CD4-positive, CD25-positive, alpha-beta regulatory T cell (primary cell): ENCODE results near the gene ABCC6. TPM values are rescaled to one million over a fixed set of nuclear protein-coding genes. Genes with fewer than 3 reads are reported as not detected.

Experiments used
- ATAC-seq, 2 donors: fragments of 150-1000 bp; cut with Tn5 transposase; one replicate each; pipeline ENCODE4 v1.10.0; 2021; ENCODE audit warnings: low read depth in 2 of 2, moderate number of reproducible peaks in 2 of 2, moderate library complexity in 1 of 2
- DNase-seq, 3 donors: peaks; one replicate each; pipeline versions ENCODE4 v3.0.0 to v3.0.0-alpha.2; 2012 to 2022; ENCODE audit warnings: mixed read lengths in 1 of 3
- H3K27ac ChIP-seq: one replicate; pipeline ENCODE4 v1.7.0; 2013; ENCODE audit warnings: mild to moderate bottlenecking, low read length; ENCODE audit not compliant: insufficient read depth, poor library complexity, severe bottlenecking
- H3K27me3 ChIP-seq: one replicate; pipeline ENCODE4 v1.7.0; 2013; ENCODE audit warnings: low read length; ENCODE audit not compliant: control insufficient read depth, insufficient read depth
- H3K36me3 ChIP-seq: one replicate; pipeline ENCODE4 v1.7.0; 2013; ENCODE audit warnings: mild to moderate bottlenecking, low read length, moderate library complexity; ENCODE audit not compliant: control insufficient read depth, insufficient read depth
- H3K4me1 ChIP-seq: 2 replicates; pipeline ENCODE4 v1.7.0; 2013; ENCODE audit warnings: mild to moderate bottlenecking, low read length; ENCODE audit not compliant: insufficient read depth, control insufficient read depth, poor library complexity, severe bottlenecking
- H3K4me3 ChIP-seq: one replicate; pipeline ENCODE4 v1.7.0; 2013; ENCODE audit warnings: low read depth, mild to moderate bottlenecking, low read length, moderate library complexity
- H3K9me3 ChIP-seq, 2 experiments: 1 replicate in 1 of 2; 2 replicates in 1 of 2; pipeline ENCODE4 v1.7.0; 2013; ENCODE audit warnings: low read length in 2 of 2, mild to moderate bottlenecking in 1 of 2, moderate library complexity in 1 of 2; ENCODE audit not compliant: control insufficient read depth in 2 of 2
- H3K27ac Mint-ChIP-seq, 3 donors: one replicate each; pipeline ENCODE4 v1.8.0; 2020 to 2022; ENCODE audit warnings: mild to moderate bottlenecking in 3 of 3, mixed read lengths in 3 of 3, moderate library complexity in 2 of 3
- H3K27me3 Mint-ChIP-seq: one replicate; pipeline ENCODE4 v1.8.0; 2022; ENCODE audit warnings: mild to moderate bottlenecking, mixed read lengths
- H3K36me3 Mint-ChIP-seq: one replicate; pipeline ENCODE4 v1.8.0; 2020; ENCODE audit warnings: mixed read lengths
- H3K4me1 Mint-ChIP-seq, 4 donors: one replicate each; pipeline ENCODE4 v1.8.0; 2020 to 2022; ENCODE audit warnings: mixed read lengths in 4 of 4, mild to moderate bottlenecking in 1 of 4
- H3K4me3 Mint-ChIP-seq, 4 donors: one replicate each; pipeline ENCODE4 v1.8.0; 2020 to 2022; ENCODE audit warnings: mild to moderate bottlenecking in 4 of 4, mixed read lengths in 4 of 4, moderate library complexity in 3 of 4
- H3K9me3 Mint-ChIP-seq, 7 donors: one replicate each; pipeline ENCODE4 v1.8.0; 2020 to 2022; ENCODE audit warnings: mixed read lengths in 7 of 7, mild to moderate bottlenecking in 3 of 7, moderate library complexity in 2 of 7
- polyA plus RNA-seq, 4 donors: library from polyadenylated mRNA; unstranded; fragments of 300-500 nt; fragmentation: Illumina TruSeq; gene quantifications; one replicate each; pipeline ENCODE4 v1.2.3, GENCODE V29; 2021
- total RNA-seq: library from RNA; stranded (reverse); gene quantifications from one replicate; pipeline ENCODE4 v1.2.3, GENCODE V29; 2022

ABCC6 gene
- total and polyA plus RNA-seq, 5 donors from 2014 or later = 0.09 to 0.25 (median 0.13) TPM; not detected in 1

DNA sequence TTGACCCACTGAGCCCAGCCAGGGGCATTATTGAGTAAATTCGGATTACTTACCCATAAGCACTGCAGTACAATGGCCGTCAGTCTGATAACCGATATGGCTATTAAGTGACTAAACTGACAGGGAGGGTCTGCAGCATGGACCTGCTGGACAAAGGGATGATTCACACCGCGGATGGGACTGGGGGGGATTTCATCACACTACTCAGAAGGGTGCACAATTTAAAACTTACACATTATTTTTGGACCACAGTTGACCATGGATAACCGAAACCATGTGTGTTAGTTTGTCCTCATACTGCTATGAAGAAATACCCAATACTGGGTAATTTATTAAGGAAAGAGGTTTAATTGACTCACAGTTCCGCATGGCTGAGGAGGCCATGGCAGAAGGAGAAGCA, 106.5 kb downstream of the ABCC6 start:
- no peak for DNase-seq
- Histone ChIP-seq H3K4me1 (no peaks in the 10 kb centered on the region), H3K4me3 (no peak overlapping the region), H3K9me3 (peaks cover 7 to 21% of the 10 kb centered on the region in 2 experiments), H3K27me3 (no peaks in the 10 kb centered on the region), H3K36me3 (peaks cover 85% of the 10 kb centered on the region), H3K27ac (no peak overlapping the region)
- Mint-ChIP-seq H3K9me3 (peaks cover 0 to 18% (median 3%) of the 10 kb centered on the region in 7 donors), H3K4me3 (no peak overlapping the region), H3K36me3 (peaks cover 78% of the 10 kb centered on the region), H3K27ac (no peak overlapping the region), H3K27me3 (no peaks in the 10 kb centered on the region), H3K4me1 (peaks cover 0 to 4% (median 2%) of the 10 kb centered on the region in 4 donors)
- ATAC-seq = no peak

DNA sequence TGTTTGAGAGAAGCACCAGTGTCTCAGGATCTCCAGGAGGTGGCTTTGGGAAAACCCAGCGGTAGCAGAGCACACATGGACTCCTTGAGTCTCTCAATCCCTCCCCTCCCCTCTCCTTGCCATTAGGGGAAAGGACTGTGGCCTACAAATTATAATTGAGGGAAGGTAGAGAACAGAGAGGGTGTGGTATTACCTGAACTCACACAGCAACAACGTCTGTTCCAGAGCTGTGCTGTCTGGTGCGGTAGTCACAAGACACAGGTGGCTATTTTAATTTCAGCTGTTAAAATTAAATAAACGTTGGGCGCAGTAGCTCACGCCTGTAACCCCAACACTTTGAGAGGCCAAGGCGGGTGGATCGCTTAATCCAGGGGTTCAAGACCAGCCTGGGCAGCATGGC, 110.2 kb downstream of the ABCC6 start:
- H3K36me3 ChIP-seq = peaks cover 88% of the 10 kb centered on the region
- no peak overlapping the region for H3K27ac Mint-ChIP-seq
- H3K27me3 Mint-ChIP-seq = no peaks in the 10 kb centered on the region
- peaks cover 0 to 13% (median 0%) of the 10 kb centered on the region in 7 donors for H3K9me3 Mint-ChIP-seq
- no peak for ATAC-seq
- no peak overlapping the region for H3K4me3 Mint-ChIP-seq
- H3K9me3 ChIP-seq = peaks cover 7 to 15% of the 10 kb centered on the region in 2 experiments
- no peaks in the 10 kb centered on the region for H3K4me1 ChIP-seq
- H3K27ac ChIP-seq = no peak overlapping the region
- DNase-seq = no peak
- H3K36me3 Mint-ChIP-seq = peaks cover 73% of the 10 kb centered on the region
- no peaks in the 10 kb centered on the region for H3K4me1 Mint-ChIP-seq
- no peak overlapping the region for H3K4me3 ChIP-seq
- no peaks in the 10 kb centered on the region for H3K27me3 ChIP-seq

DNA sequence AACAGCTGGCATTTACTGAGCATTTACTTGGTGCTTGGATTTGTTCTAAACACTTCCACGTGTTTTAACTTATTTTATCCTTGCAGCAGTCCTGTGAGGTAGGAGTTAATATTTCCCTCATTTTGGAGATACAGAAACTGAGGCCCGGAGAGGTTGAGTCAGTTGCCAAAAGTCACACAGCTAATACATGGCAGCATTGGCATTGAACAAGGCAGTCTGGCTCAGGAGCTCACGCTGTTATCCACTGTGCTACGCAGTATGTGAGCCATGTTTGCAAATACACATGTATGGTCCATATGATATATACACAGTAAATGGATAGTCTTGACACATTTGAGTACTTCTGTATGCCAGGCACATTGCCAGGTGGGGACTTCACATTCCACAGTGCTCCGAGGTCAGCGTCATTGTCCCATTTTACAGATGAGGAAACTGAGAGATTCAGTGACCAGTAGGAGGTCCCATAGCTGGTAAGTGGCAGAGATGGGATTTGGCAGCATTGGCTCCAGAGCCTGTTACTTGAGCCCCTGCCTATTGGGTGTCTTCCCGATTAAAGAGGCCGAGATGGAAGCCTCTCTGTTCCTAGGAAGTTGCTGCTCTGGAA, 110.7 kb downstream of the ABCC6 start:
- Mint-ChIP-seq H3K4me3 (no peak overlapping the region), H3K27ac (no peak overlapping the region), H3K36me3 (peaks cover 72% of the 10 kb centered on the region), H3K9me3 (peaks cover 0 to 8% (median 0%) of the 10 kb centered on the region in 7 donors), H3K27me3 (no peaks in the 10 kb centered on the region), H3K4me1 (no peaks in the 10 kb centered on the region)
- Histone ChIP-seq H3K27me3 (no peaks in the 10 kb centered on the region), H3K9me3 (peaks cover 4 to 10% of the 10 kb centered on the region in 2 experiments), H3K4me1 (no peaks in the 10 kb centered on the region), H3K27ac (no peak overlapping the region), H3K4me3 (no peak overlapping the region), H3K36me3 (peaks cover 87% of the 10 kb centered on the region)
- DNase-seq (no peak), ATAC-seq (no peak)

DNA sequence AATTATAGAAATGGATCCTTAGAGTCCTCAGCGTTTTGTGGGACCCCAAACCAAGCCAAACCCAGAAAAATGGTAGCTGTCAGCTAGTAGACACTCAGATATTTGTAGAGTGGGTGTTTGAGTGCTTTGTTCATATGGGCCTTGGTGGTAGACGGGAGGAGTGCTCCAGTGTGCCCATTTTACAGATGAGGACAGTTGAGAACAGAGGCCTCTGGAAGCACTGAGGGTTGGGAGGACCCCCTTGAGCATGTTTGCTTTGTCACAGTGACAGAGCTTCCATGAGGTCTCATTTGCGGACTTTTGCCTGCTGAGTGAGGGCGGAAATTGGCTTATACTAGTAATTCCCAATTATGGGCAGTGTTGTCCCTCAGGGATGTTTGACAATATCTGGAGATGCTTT, 111.7 kb downstream of the ABCC6 start:
- no peaks in the 10 kb centered on the region for H3K4me1 ChIP-seq
- Mint-ChIP-seq H3K27ac (no peak overlapping the region), H3K4me3 (no peak overlapping the region), H3K27me3 (no peaks in the 10 kb centered on the region), H3K9me3 (no peaks in the 10 kb centered on the region), H3K36me3 (peaks cover 68% of the 10 kb centered on the region), H3K4me1 (no peaks in the 10 kb centered on the region)
- H3K36me3 ChIP-seq = peaks cover 86% of the 10 kb centered on the region
- H3K27ac ChIP-seq = no peak overlapping the region
- no peaks in the 10 kb centered on the region for H3K27me3 ChIP-seq
- H3K9me3 ChIP-seq = peaks cover 0 to 1% of the 10 kb centered on the region in 2 experiments
- no peak overlapping the region for H3K4me3 ChIP-seq
- DNase-seq (no peak), ATAC-seq (no peak)

DNA sequence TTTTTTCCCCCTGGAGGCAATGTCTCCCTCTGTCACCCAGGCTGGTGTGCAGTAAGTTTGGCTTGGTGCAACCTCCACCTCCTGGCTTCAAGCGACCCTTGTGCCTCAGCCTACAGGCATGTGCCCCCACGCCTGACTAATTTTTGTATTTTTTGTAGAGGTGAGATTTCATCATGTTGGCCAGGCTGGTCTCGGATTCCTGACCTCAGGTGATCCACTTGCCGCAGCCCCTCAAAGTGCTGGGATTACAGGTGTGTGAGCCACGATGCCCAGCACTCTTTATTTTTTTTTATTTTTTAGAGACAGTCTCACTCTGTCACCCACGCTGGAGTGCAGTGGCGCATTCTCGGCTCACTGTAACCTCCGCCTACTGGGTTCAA, 113.2 kb downstream of the ABCC6 start:
- ATAC-seq = no peak
- H3K27me3 Mint-ChIP-seq = no peaks in the 10 kb centered on the region
- no peaks in the 10 kb centered on the region for H3K9me3 ChIP-seq
- H3K27ac Mint-ChIP-seq = no peak overlapping the region
- no peak overlapping the region for H3K4me3 Mint-ChIP-seq
- peaks cover 69% of the 10 kb centered on the region for H3K36me3 Mint-ChIP-seq
- no peaks in the 10 kb centered on the region for H3K9me3 Mint-ChIP-seq
- H3K4me1 Mint-ChIP-seq = peaks cover 0 to 3% (median 0%) of the 10 kb centered on the region in 4 donors
- H3K36me3 ChIP-seq = peaks cover 82% of the 10 kb centered on the region
- H3K4me3 ChIP-seq = no peak overlapping the region
- no peaks in the 10 kb centered on the region for H3K4me1 ChIP-seq
- H3K27ac ChIP-seq = no peak overlapping the region
- no peaks in the 10 kb centered on the region for H3K27me3 ChIP-seq
- DNase-seq = no peak

DNA sequence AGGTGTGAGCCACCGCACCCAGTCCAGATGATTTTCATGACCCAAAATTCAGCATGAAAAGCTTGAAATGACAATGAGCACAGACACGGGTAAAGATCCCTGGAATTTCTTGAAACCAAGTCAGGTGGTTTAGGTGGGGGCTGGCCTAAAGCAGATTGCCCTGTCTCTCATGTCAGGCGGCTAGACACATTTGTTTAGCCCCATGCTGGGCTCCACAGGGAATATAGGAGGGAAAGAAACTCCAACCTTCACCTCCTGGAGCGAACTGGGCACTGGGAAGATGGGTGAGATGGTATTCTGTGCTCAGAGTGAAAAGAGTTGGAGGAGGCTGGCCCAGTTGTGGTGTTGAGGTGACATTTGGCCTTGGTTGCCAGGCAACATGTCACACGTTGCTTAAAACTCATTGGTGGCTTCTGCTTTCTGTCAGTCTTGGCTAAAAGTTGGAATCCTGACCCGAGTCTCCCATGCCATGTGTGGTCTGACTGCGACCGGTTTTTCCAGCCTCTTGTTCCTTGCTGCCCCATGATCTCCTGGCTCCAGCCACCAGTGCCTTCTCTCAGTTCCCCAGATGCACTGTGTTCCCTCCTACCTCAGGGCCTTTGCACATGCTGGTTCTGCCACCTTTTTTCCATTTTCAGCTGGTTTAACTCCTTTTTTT, 113.7 kb downstream of the ABCC6 start:
- Histone ChIP-seq H3K27ac (no peak overlapping the region), H3K9me3 (no peaks in the 10 kb centered on the region), H3K4me1 (no peaks in the 10 kb centered on the region), H3K27me3 (no peaks in the 10 kb centered on the region), H3K36me3 (peaks cover 78% of the 10 kb centered on the region), H3K4me3 (no peak overlapping the region)
- Mint-ChIP-seq H3K27ac (peak overlapping the region in 1 of 3 donors; percentile 31), H3K4me3 (no peak overlapping the region), H3K27me3 (no peaks in the 10 kb centered on the region), H3K36me3 (peaks cover 64% of the 10 kb centered on the region), H3K9me3 (no peaks in the 10 kb centered on the region), H3K4me1 (peaks cover 0 to 3% (median 0%) of the 10 kb centered on the region in 4 donors)
- DNase-seq = no peak
- ATAC-seq = no peak

DNA sequence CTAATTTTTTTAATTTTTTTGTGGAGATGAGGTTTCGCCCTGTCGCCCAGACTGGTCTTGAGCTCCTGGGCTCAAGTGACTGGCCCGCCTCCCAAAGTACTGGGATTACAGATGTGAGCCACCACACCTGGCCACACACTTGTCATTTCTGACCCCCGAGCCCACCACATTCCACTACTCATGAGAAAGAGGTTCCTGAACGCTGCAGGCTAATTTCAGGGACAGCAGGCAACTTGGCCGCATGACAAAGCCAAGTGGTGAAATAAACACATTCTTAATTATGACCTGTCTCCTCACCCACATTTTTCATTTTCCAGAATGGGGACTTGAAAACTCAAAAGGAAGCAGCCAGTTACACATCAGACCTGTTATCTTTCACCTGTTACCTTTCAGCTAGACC, 114.5 kb downstream of the ABCC6 start:
- Mint-ChIP-seq H3K27ac (no peak overlapping the region), H3K27me3 (no peaks in the 10 kb centered on the region), H3K4me1 (peaks cover 0 to 3% (median 0%) of the 10 kb centered on the region in 4 donors), H3K36me3 (peaks cover 61% of the 10 kb centered on the region), H3K9me3 (no peaks in the 10 kb centered on the region), H3K4me3 (no peak overlapping the region)
- no peak overlapping the region for H3K27ac ChIP-seq
- no peaks in the 10 kb centered on the region for H3K9me3 ChIP-seq
- H3K4me1 ChIP-seq = no peaks in the 10 kb centered on the region
- no peak for ATAC-seq
- H3K36me3 ChIP-seq = peaks cover 76% of the 10 kb centered on the region
- no peak for DNase-seq
- H3K27me3 ChIP-seq = no peaks in the 10 kb centered on the region
- no peak overlapping the region for H3K4me3 ChIP-seq

DNA sequence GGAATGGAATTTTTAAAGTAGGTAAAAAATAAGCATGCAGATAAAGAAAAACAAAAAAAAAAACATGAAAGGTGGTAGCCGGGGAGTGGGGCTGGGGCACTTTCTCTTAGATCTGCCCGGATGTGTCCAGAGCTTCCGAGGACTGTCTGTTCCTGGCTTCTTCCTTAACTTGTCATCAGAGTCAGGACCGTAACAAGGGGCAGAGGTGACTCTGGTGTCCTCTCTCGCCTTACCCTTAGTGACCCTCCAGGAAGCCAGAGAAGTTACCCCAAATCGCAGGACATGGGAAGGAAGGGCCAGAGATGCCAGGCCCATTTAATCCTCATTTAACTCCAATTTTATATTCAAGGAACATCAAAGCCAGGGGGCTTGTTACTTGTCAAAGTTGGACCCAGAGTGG, 115.5 kb downstream of the ABCC6 start:
- Mint-ChIP-seq H3K36me3 (peaks cover 63% of the 10 kb centered on the region), H3K27me3 (no peaks in the 10 kb centered on the region), H3K27ac (peak overlapping the region in 1 of 3 donors; percentile 58), H3K4me1 (peaks cover 0 to 3% (median 0%) of the 10 kb centered on the region in 4 donors), H3K9me3 (peaks cover 0 to 2% (median 0%) of the 10 kb centered on the region in 7 donors), H3K4me3 (no peak overlapping the region)
- Histone ChIP-seq H3K36me3 (peaks cover 74% of the 10 kb centered on the region), H3K9me3 (no peaks in the 10 kb centered on the region), H3K27me3 (no peaks in the 10 kb centered on the region), H3K4me3 (no peak overlapping the region), H3K27ac (no peak overlapping the region), H3K4me1 (no peaks in the 10 kb centered on the region)
- DNase-seq (no peak), ATAC-seq (no peak)
